ENCODE data around the gene MTHFD1.
"Not testable (repeated sequence)": the region's sequence is repeated elsewhere in the genome, so short reads cannot be mapped to it uniquely, and the experiment has no call there.

Gene MTHFD1

DNA sequence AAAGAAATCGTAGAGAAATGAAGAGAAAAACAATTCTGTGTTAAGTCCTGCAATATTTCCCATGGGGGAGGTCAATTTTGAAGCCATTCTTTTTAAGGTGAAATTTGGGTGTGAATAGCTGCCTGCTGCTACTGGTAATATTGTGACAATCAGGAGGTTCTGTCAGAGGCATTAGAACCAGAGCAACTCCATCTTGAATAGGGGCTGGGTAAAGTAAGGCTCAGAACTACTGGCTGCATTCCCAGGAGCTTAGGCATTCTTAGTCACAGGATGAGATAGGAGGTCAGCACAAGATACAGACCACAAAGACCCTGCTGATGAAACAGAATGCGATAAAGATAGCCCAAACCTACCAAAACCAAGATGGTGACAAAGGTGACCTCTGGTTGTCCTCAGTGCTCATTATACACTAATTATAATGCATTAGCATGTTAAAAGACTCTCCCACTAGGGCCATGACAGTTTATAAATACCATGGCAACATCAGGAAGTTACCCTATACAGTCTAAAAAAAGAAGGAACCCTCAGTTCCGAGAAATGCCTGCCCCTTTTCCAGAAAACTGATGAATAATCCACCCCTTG, 24.8 kb upstream of the MTHFD1 start:
- ChIA-PET POLR2A (no interaction called here), CTCF (interaction anchor here (1.0 to 3.8 kb wide), 3 partner anchors 13 to 67 kb away, joined by 3 to 10 read pairs (median 3); no protein-coding TSS in a partner anchor)
- DNase-seq (ENCODE audit: extremely low spot score), result no peak
- no peak for TF ChIP-seq CTCF (IDR thresholded peaks at IDR 0.05; ENCODE audit: control extremely low read depth, extremely low read depth, low read depth, missing control alignments)

GRCh38 chr14:64364907-64365306, 23.2 kb upstream of the MTHFD1 start:
- no peak for DNase-seq (ENCODE audit: extremely low spot score)
- no peak for TF ChIP-seq CTCF (IDR thresholded peaks at IDR 0.05; ENCODE audit: control extremely low read depth, extremely low read depth, low read depth, missing control alignments)
- POLR2A ChIA-PET, result no interaction called here
- CTCF ChIA-PET, result interaction anchor here (1.9 kb wide), 1 partner anchor 10 kb away, joined by 7 read pairs; no protein-coding TSS in a partner anchor

GRCh38 chr14:64365358-64365889, 22.7 kb upstream of the MTHFD1 start:
- DNase-seq (ENCODE audit: extremely low spot score); POLR2A ChIA-PET: not testable (repeated sequence)
- CTCF ChIA-PET, result interaction anchor here (1.9 kb wide), 1 partner anchor 9 kb away, joined by 7 read pairs; no protein-coding TSS in a partner anchor

GRCh38 chr14:64369201-64369600, 19.0 kb upstream of the MTHFD1 start:
- ChIA-PET CTCF (interaction anchor here (0.8 kb wide), 1 partner anchor 10 kb away, joined by 3 read pairs; no protein-coding TSS in a partner anchor), POLR2A (no interaction called here)
- DNase-seq (ENCODE audit: extremely low spot score), result no peak
- TF ChIP-seq CTCF (IDR thresholded peaks at IDR 0.05; ENCODE audit: control extremely low read depth, extremely low read depth, low read depth, missing control alignments), result no peak

- no peak for DNase-seq (ENCODE audit: extremely low spot score)
- POLR2A ChIA-PET, result interaction anchor here (0.6 to 1.8 kb wide), 8 partner anchors 11 to 600 kb away, joined by 3 to 5 read pairs (median 4); partner anchors contain the start of gene ZBTB1
- CTCF ChIA-PET, result interaction anchor here (1.0 to 8.5 kb wide), 10 partner anchors 11 to 249 kb away, joined by 3 to 48 read pairs (median 5); no protein-coding TSS in a partner anchor
- TF ChIP-seq CTCF (IDR thresholded peaks at IDR 0.05; ENCODE audit: control extremely low read depth, extremely low read depth, low read depth, missing control alignments), result no peak
Measured at GRCh38 chr14:64387232-64387781, 846 bp upstream of the MTHFD1 start.

GRCh38 chr14:64388533-64389285, 556 bp downstream of the MTHFD1 start:
- no peak for TF ChIP-seq CTCF (IDR thresholded peaks at IDR 0.05; ENCODE audit: control extremely low read depth, extremely low read depth, low read depth, missing control alignments)
- ChIA-PET CTCF (interaction anchor here (0.9 to 8.5 kb wide), 8 partner anchors 9 to 247 kb away, joined by 3 to 48 read pairs (median 5); no protein-coding TSS in a partner anchor), POLR2A (interaction anchor here (0.6 to 1.8 kb wide), 4 partner anchors 10 to 127 kb away, joined by 3 to 5 read pairs (median 4); partner anchors contain the start of gene ZBTB1)
- no peak for DNase-seq (ENCODE audit: extremely low spot score)
